Fibroblast of skin of back (primary cell): ENCODE data around the gene MED27.
A peak's percentile ranks its signal among the peaks of the same experiment; 100 is the strongest.
"Not testable (repeated sequence)": the region's sequence is repeated elsewhere in the genome, so short reads cannot be mapped to it uniquely, and the experiment has no call there.

ENCODE experiments used
- DNase-seq: peaks from one replicate; pipeline ENCODE4 v3.0.0-alpha.2; 2013

Gene MED27

DNA sequence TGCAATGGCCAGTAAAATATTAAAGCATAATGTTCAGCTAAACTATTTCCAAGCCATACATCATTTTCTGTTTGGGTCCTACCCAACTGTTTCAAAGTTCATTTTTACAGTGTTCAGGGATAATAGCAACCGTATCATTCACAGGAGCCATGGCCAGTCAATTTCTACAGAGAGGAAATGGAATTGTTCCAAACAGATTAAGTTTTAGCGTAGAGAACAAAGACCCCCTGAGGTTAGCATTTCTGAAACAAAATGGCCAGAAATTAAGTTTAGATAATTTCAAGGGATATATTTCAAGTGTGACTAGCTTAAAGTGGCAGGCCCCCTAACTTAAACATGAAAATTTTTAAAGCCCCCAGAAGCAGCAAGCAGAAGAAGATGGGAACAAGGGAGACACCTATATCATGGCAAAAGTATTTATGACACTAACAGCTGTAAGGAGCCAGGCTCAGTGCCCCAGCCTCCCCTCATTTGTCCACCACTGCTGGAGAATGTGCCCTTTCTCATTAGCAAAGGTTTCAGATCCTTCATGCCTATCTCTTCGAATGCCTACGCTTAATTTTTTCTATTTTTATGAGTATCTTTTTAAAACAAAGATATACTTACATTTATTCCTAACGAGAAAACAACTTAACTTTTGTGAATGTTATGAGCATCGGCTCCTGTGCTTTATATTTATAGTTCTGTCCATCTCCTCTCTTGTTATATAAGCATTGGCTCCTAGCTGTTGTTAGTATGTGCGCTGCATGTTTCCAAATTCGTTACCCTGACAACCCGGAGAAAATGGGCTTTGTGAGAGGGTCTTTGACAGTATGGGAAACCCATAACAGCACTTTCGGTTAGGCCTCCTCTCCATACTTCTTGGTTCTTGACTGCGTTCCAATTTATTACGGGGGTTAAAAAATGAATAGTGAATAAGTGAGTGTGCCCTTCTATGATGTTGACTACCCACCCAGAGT, 116.3 kb downstream of the MED27 start:
- DNase-seq = no peak

DNA sequence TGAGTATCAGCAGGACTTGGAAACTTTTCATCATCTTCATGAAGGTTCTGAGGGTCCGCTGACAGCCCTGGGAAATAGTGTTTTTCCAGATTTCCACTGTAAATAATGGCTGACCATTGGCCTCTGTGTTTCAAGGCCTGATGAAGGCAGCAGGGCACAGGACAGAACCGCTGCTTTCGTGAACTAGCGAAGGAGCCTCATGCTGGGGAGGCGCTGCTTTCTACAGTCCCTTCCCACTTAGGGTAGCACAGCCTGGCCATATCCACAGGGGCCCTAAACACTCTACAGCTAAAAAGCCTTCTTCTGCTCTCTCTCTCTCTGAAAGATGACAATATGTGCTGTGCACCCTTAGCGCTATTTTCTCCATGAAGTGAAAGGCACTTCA, 118.2 kb downstream of the MED27 start:
- DNase-seq = no peak

DNA sequence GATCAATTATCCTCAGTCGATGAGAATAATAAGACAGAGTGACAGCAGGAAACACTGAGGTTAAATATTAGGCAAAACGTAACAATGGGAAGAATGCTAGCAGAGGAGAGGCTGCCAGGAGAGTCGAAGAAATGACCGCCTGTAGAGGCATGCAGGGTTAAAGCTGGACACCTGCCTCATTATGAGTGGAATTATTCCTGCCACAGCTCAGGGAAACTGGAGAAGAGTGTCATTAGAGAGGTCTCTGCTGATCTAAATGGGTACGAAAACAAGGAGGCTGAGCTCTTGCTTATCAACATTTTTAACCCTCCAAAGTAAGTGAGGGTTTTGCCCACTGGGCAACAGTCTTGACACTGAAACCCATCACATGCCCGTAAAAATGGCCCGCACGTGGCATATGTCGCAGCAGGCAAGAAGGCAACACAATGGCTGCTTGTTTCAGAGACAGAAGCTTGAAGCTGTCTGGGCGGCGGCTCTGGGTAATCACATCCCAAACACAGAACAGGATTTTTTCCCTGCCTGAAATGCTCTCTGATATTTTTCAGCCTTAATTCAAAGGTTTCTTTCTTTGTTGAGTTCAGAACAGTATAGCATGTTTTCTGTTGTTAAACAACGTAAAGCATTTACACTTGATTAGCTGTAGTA, 118.7 kb downstream of the MED27 start:
- DNase-seq = no peak

- DNase-seq = no peak
Observed at GRCh38 chr9:131960311-131960710, 119.4 kb downstream of the MED27 start.

DNA sequence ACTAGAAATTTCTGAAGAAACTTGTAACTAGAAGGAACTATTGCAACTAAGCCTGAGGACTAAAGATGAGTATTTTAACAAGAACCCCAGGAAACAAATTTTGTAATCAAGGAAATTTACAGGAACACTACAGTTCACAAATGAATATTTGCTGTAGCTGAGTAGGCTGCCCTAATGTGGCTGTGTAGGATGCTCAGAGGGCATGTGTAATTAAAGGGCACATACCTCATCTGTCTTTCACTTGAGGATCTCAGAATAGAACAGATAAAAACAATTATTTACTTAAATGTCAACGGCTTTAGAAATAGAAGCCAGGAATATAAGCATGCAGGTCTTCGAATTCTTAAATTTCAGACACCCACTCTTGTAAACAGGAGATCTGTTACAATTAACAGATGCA, 119.8 kb downstream of the MED27 start:
- no peak for DNase-seq

DNA sequence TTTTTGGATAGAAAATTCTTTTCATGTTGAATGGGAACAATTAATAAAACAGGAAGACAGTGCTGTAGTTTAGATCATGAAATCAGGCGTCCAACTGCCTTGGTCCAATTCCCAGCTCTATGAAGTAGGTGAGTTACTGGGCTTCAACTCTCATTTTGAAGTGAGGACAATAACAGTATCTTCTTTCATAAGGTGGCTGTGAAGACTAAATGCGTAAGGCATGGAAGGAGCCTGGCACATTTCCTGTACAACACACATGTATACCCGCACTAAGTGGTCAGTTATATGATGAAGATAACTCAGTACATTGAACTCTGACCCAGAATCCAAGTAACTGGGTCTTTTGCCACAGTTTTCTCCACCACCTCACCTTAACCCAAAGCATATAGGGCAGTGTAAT, 120.6 kb downstream of the MED27 start:
- no peak for DNase-seq

- DNase-seq = no peak
Observed at GRCh38 chr9:131954299-131954698, 125.4 kb downstream of the MED27 start.

- peak; percentile 23 for DNase-seq
Observed at GRCh38 chr9:131951905-131952304, 127.8 kb downstream of the MED27 start.

DNA sequence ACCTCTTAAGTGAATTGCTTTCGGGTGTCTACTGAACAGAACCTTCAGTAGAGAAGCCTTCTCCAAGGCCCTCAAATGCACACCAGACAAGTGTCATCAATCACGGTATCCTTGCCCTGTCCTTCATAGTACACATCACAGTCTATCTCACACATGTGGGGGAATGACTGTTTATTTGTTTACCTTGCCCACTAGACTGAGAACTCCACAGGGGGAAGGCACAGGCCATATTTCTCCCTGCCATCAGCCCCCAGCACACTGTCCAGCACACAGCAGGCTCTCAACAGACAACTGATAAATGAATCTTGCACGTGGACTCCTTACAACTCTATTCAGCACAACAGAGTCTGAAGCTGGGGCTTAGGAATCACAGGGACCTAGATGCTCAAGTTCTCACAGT, 128.5 kb downstream of the MED27 start:
- no peak for DNase-seq

- DNase-seq = no peak
Observed at GRCh38 chr9:131950487-131950886, 129.2 kb downstream of the MED27 start.

GRCh38 chr9:131946180-131946579, 133.5 kb downstream of the MED27 start:
- no peak for DNase-seq

DNA sequence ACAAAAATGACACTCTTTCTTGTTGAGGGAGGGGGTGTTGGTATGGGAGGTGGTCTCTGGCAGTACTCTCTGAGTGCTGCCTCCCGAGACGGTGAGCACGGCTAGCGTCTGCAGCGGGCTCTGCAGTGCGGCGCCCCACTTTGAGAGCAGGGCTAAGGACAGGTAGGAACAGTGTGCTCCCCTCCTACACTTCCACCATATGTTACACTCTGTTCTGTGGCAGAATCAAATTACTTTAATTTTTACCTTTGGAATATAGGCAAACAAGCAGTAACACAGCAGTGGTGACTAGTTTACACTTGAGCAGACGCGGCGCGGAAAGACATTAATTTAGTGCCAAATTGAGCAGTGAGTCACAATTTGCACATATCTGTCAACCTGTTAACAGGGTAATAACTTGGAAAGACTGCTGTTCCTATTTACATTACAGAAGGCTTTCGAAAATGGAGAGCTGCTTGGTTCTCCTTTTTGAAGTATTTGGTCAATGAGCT, 136.3 kb downstream of the MED27 start:
- DNase-seq = no peak

- DNase-seq = no peak
Observed at GRCh38 chr9:131942146-131942720, 137.4 kb downstream of the MED27 start.

DNA sequence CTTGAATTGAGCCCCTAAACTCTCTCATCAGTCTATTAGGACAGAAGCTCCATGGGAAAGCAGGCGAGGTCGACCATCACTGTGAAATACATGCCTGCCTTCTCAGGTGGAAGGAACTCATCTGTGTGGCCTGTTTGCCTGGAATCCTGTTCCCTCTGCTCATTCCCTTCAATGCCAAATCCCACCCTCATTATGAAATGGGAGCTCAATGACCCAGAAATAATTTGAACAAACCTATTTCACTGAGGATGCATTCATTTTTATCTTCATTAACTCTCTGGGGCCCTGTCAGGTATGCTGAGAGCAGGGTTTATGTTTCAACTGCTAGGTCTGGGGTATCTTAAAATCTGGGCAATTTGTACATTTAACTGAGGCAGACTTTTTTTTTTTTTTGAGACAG, 142.2 kb downstream of the MED27 start:
- DNase-seq = no peak

DNA sequence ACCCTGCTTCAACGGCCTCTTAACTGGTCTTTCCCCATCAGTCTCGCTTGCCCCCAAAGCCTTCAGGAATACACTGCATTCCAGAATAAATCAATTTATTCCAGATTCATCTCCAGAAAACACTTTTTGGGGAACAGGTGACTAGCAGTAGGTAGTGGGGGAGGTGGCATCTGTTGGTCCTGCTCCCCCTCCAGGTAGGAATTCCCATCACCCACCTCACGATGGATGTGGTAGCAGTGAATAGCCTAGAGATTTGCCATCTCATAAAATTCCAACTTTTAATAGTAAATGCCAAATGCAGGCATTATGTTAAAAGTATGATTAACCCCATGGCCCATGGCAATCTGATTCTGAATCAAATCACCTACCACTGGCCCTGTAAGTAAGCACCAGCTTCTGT, 142.7 kb downstream of the MED27 start:
- no peak for DNase-seq

- DNase-seq = no peak
Observed at GRCh38 chr9:131934673-131935072, 145.0 kb downstream of the MED27 start.

- no peak for DNase-seq
Observed at GRCh38 chr9:131927091-131927490, 152.6 kb downstream of the MED27 start.

DNA sequence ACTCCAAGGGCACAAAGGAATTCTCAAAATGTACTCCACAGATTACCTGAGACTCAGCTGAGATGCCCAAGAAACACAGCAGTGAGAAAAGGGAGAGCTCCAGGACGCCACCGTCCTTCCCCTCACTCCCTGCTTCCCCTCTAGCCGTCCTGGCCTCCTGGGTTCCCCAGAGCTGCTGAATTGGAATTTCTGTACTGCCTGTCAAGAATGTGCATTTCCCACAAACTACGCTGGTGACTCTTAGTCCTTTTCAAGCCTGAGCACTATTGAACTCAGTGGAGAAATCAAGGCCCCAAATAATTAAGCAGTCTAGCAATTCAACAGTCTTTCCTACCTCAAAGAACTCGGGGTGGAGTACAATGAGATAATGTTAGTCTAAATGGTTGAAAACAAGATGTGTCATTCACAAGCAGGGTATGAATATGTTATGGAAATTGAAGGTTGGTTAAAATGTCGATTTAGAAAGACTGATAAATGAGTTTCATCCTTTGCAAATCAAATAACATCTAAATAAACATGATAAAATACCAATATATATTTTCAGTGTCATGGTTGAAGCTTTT, 153.2 kb downstream of the MED27 start:
- DNase-seq = no peak

GRCh38 chr9:131925677-131926177, 153.9 kb downstream of the MED27 start:
- no peak for DNase-seq

GRCh38 chr9:131923766-131924165, 155.9 kb downstream of the MED27 start:
- DNase-seq = peak; percentile 8

DNA sequence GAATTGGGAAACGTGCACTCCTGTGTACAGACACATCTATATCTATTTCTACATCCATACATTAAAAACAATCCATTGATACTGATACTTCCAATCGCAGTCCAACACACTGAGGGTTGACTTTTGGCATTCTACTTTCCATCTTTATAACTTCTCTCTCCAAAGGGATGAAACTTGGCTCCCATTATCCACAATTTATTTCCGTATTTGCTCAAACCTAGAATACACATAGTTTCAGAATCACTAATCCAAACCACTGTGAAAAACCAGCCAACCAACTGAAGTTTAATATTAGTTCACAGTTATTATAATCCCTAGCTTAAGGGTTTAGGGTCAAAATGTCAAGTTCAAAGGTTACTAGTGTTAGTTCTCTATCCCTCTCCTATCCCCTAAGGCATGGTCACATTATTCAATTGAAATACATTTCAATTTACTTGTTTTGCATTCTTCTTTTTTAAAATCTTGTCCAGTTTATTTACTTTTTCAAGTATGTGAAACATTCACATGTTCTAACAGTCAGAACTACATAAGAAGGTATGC, 156.5 kb downstream of the MED27 start:
- DNase-seq = no peak

DNA sequence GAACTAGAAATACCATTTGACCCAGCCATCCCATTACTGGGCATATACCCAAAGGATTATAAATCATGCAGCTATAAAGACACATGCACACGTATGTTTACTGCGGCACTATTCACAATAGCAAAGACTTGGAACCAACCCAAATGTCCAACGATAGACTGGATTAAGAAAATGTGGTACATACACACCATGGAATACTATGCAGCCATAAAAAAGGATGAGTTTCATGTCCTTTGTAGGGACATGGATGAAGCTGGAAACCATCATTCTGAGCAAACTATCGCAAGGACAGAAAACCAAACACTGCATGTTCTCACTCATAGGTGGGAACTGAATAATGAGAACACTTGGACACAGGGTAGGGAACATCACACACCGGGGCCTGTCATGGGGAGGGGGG, 158.0 kb downstream of the MED27 start:
- DNase-seq = not testable (repeated sequence)

GRCh38 chr9:131919216-131919615, 160.5 kb downstream of the MED27 start:
- no peak for DNase-seq
